D721Med (cell line): Measurements from ENCODE around the gene MEGF10.

Experiments
- DNase-seq: peaks from one replicate; pipeline ENCODE4 v3.0.0; 2011; ENCODE audit warnings: low spot score; ENCODE audit not compliant: insufficient read length
- FAIRE-seq: peaks from 2 replicates; lab custom pipeline; 2011; peaks lifted over from hg19 to GRCh38; lab: Jason Lieb, UNC
- TF ChIP-seq, protein P1 (sequence below): IDR thresholded peaks from 2 replicates; pipeline ENCODE4 v1.5.1; 2012; ENCODE audit warnings: mild to moderate bottlenecking, control low read depth; ENCODE audit not compliant: insufficient read depth; ENCODE audit errors: missing control alignments

Gene MEGF10

DNA sequence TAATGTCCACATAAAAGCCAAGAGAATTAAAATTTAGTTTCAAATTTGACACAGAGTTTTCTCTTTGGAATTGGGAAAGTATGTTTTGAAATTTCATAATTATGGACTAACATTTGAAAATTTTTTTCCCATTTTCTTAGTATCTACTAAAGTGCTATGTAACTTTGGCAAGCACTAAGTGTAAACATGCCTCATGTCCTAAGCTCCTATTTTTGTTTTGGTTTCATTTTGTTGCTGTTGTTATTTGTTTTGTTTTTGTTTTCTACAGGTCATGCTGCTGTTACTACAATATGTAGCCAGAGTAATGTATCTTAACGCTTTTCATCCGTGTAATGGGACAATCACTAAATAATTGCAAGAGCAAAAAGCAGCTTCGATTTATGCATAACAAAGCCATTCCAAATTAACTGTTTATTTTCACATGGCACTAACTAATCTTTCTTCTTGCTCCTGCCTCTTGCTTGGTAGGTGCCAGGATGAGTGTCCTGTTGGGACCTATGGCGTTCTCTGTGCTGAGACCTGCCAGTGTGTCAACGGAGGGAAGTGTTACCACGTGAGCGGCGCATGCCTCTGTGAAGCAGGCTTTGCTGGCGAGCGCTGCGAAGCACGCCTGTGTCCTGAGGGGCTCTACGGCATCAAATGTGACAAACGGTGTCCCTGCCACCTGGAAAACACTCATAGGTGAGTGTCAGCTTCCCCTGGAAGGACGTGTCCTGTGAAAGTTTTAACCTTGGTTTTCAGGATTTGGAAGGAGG lies 119.5 kb downstream of the MEGF10 start:
- DNase-seq (no peak), FAIRE-seq (no peak)
- TF ChIP-seq, protein P1, sequence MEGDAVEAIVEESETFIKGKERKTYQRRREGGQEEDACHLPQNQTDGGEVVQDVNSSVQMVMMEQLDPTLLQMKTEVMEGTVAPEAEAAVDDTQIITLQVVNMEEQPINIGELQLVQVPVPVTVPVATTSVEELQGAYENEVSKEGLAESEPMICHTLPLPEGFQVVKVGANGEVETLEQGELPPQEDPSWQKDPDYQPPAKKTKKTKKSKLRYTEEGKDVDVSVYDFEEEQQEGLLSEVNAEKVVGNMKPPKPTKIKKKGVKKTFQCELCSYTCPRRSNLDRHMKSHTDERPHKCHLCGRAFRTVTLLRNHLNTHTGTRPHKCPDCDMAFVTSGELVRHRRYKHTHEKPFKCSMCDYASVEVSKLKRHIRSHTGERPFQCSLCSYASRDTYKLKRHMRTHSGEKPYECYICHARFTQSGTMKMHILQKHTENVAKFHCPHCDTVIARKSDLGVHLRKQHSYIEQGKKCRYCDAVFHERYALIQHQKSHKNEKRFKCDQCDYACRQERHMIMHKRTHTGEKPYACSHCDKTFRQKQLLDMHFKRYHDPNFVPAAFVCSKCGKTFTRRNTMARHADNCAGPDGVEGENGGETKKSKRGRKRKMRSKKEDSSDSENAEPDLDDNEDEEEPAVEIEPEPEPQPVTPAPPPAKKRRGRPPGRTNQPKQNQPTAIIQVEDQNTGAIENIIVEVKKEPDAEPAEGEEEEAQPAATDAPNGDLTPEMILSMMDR = no peak

DNA sequence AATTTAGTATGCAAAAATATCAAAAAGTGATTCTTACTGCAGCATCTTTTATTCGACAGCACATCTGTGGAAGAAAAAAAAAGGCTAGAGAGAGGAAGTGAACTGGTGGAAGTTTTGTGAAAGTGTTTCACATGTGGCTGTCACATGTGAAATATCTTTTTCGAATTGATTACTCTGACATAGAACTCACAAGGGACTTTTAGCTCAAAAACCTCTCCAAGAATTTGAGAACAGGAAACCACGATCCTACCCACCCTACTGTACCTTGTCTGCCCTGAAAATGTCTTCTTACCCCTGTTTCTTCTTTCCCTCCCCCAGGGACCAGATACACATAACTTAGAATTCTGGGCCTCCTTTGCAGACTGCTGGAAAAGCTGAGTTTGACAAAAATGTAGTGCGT lies 120.4 kb downstream of the MEGF10 start:
- no peak for DNase-seq
- FAIRE-seq = no peak
- TF ChIP-seq, protein P1 = no peak

DNA sequence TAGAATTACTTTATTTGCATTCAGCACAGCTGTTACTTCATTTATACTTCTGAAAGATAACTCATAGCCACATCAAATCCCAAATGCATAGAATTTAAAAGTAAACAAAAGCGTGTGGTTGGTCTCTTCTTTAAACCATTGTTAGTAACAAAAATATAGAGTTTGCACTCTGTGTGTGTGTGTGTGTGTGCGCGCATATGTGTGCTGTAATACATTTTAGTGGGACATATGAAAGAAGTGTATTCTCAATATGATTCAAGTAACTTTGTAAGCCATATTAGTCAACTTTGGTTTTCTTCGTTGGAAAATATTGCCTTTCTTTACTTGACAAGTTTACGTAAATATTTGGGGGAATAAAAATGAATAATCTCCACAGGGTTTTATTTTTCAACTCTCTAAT lies 120.8 kb downstream of the MEGF10 start:
- DNase-seq = no peak
- FAIRE-seq = no peak
- TF ChIP-seq, protein P1 = no peak

DNA sequence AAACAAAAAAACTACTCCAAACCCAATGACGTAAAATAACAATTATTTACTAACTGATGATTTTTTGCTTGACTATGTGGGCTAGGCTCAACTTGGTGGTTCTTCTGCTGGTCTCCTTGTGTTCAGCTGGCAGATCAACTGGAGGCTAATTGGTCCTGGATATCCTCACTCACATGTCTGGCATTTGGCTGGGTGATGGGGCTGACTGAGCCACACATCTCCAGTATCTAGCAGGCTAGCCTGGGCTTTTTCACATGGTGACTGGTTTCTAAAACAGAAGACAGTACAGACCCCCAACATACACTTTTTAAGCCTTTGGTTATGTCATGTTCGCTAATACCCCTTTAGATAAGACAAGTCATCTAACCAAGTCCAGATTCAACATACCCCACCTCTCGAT lies 122.1 kb downstream of the MEGF10 start:
- DNase-seq (no peak), FAIRE-seq (no peak)
- TF ChIP-seq, protein P1 = no peak

DNA sequence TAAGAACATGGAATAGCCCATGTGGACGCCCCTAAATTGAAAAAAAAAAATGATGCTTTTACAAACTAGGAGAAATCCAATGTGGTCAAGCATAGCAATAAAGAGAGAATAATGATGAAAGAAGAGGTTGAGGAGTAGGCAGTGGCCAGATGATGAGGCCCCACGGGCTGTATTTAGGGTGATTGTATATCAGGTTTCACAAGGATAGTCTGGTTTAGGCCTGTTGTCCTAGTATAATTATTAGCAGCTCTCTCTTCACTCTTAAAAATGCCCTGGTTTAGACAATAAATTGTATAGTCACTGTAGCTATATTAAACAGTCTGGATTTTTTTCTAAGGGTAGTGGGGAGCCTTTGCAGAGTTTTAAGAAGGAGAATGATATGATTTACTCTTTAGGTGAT lies 124.4 kb downstream of the MEGF10 start:
- TF ChIP-seq, protein P1 = no peak
- FAIRE-seq = no peak
- DNase-seq = no peak

DNA sequence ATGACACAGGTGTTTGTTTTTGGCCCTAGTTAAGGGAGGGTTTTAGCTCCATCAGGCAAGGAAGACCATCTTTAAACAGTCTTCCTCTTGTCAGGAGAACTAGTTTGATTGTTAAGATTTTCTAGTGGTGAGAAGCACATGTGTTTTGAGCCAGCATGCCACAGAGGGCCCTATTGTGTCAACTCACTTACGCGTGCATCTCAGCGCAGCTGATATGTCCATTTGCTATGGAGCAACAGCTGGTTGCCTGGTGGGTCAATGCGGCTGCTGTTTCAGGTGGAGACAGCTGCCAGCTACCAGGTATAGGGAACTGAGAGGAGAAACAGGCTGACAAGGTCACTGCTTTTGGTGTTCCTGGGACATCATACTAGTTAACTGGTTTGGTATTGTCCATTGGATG lies 126.3 kb downstream of the MEGF10 start:
- DNase-seq = no peak
- FAIRE-seq = no peak
- TF ChIP-seq, protein P1 = no peak

DNA sequence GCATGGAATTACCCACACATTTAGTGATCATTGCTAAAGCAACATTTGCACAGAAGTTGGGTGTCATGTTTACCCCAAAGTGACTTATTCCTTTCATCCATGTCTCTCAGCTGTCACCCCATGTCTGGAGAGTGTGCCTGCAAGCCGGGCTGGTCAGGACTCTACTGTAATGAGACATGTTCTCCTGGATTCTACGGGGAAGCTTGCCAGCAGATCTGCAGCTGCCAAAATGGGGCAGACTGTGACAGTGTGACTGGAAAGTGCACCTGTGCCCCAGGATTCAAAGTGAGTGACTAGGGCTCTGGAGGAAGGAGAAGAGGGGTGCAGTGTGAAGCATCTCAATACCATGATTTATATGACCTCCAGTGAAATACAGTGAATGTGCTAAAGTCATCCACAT lies 126.9 kb downstream of the MEGF10 start:
- FAIRE-seq (no peak), DNase-seq (no peak)
- TF ChIP-seq, protein P1 = no peak
